Measurements from ENCODE around the gene BABAM1. TPM values are rescaled to one million over a fixed set of nuclear protein-coding genes. Genes with fewer than 3 reads are reported as not detected.
A peak's percentile ranks its signal among the peaks of the same experiment; 100 is the strongest.

Gene BABAM1
- total RNA-seq, 1 donor from 2014 or later = 64.7 TPM

DNA sequence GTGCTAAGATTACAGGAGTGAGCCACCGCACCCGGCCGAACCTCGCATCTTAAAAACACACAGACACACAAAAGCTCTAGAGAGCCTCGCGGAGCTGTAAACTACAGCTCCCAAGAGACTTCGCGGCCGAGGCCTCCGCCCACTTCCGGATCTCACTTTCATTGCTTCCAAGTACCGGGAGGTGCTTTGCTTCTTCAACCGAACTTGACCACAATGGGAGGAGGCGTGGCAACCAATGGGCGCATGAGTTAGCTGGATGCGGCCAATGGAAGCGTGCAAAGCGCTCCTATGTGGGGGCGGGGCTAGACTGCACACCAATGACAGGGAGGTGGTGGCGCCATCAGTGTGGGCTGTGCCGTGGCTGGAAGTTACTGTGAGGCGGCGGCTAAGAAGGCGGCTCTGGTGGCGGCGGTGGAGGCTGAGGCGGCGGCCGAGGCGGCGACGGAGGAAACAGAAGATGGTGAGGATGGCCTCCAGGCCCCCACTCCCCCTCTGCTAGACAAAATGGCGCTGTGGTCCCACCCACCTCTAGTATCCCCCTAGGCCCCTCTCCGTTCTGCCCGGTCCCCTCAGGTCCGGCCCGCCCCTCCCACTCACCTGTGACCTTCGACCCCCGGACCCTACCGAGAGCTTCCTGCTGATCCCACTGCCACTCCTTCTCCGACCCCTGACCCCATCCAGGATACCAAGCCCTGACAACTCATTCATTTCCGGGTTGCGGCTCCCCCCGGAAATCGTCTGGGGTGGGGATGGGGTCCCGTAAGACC is 42.1 kb downstream of the BABAM1 start, which contains the start of gene DDA1:
Gene DDA1, plus strand, starts transcription at position 366 of the 767 bp plus-strand sequence. Its CDS starts 92 bp downstream, at position 458.
- Histone ChIP-seq H3K36me3 (ENCODE audit: control insufficient read depth in 3 of 3, insufficient read depth in 3 of 3, low read length in 3 of 3) (peaks cover 4 to 12% (median 5%) of the 10 kb centered on the region in 3 donors), H3K4me1 (ENCODE audit: control insufficient read depth in 3 of 3, insufficient read depth in 3 of 3, low read length in 3 of 3) (peaks cover 31 to 57% (median 40%) of the 10 kb centered on the region in 3 donors), H3K9me3 (ENCODE audit: control insufficient read depth in 3 of 3, low read length in 3 of 3) (no peaks in the 10 kb centered on the region), H3K27me3 (ENCODE audit: control insufficient read depth in 3 of 3, insufficient read depth in 3 of 3, low read length in 3 of 3) (no peaks in the 10 kb centered on the region), H3K9ac (ENCODE audit: low read depth in 1 of 3, low read length in 3 of 3) (peak within 1 kb of the TSS; percentile 84 to 93 (median 90)), H3K4me3 (ENCODE audit: low read length in 3 of 3) (peak within 1 kb of the TSS; percentile 86 to 89 (median 88)), H3K27ac (ENCODE audit: low read depth, low read length) (peak within 1 kb of the TSS; percentile 79)

DNA sequence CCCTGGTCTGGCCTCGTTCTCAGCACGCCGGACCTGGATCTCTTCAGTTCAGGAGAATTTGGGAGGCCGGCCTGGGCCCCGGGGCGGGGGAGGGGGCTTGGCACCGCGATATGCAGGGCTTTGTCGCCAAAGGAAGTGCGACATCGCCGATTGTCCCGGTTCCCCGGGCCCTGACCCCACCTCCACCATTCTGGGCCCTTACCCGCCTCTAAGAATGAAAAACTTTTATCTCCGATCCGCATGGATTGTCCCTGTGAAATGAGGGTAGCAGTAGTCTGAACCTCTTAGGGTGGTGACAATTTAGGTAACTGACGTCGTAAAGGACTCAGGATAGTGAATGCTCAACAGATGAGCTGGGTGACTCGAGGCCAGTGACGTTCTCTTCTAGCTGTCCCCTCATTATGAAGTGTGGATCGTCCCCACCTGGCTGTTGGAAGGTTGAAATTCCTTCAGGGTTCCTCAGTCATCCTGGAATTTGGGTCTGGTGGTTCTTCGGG is 42.8 kb downstream of the BABAM1 start:
- H3K27ac ChIP-seq (ENCODE audit: low read depth, low read length) = peak overlapping the region; percentile 79
- H3K4me1 ChIP-seq (ENCODE audit: control insufficient read depth in 3 of 3, insufficient read depth in 3 of 3, low read length in 3 of 3) = peaks cover 27 to 52% (median 33%) of the 10 kb centered on the region in 3 donors

DNA sequence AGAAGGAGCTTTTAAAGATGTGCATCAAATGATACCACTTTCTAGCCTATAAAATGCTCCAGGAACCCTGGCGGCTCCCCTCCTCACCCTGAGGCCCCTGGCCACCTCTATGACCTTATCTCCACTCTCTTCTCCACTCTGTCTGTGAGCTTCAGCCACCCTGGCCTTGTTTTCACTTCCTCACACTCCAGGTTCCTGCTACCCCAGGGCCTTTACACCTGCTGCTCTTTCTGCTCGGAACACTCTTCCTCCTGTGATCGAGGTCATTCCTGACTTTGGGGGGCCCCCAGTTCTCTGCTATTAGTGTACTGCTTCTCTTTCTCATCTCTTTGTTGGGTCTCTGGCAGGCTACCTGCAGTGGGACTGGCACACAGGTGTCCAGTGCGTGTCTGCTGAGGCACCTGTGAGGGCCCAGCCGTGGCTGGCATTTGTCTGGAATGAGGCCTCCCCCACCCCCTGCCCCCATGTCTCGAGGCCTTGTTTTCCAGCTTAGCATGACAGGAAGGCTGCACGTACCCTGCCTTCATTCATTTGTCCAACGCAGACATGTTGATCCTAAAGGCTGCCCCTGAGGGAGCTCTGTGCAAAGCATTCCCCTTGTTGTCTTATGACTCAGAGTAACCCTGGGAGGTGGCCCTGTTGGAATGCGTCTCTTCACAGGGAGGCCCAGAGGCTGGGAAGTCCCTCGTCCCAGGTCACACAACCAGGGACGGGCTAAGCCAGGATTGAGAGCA is 44.4 kb downstream of the BABAM1 start:
- H3K4me1 ChIP-seq (ENCODE audit: control insufficient read depth in 3 of 3, insufficient read depth in 3 of 3, low read length in 3 of 3) = peaks cover 14 to 37% (median 20%) of the 10 kb centered on the region in 3 donors
- no peak overlapping the region for H3K9ac ChIP-seq (ENCODE audit: low read depth in 1 of 3, low read length in 3 of 3)
- H3K36me3 ChIP-seq (ENCODE audit: control insufficient read depth in 3 of 3, insufficient read depth in 3 of 3, low read length in 3 of 3) = peaks cover 13 to 25% (median 17%) of the 10 kb centered on the region in 3 donors
- no peak overlapping the region for H3K4me3 ChIP-seq (ENCODE audit: low read length in 3 of 3)
- no peak overlapping the region for H3K27ac ChIP-seq (ENCODE audit: low read depth, low read length)
- H3K27me3 ChIP-seq (ENCODE audit: control insufficient read depth in 3 of 3, insufficient read depth in 3 of 3, low read length in 3 of 3) = no peaks in the 10 kb centered on the region
- H3K9me3 ChIP-seq (ENCODE audit: control insufficient read depth in 3 of 3, low read length in 3 of 3) = no peaks in the 10 kb centered on the region

More for the DNA sequence above, 42.8 kb downstream of the BABAM1 start:
- H3K4me3 ChIP-seq (ENCODE audit: low read length in 3 of 3) = peak overlapping the region; percentile 86 to 89 (median 88)
- H3K27me3 ChIP-seq (ENCODE audit: control insufficient read depth in 3 of 3, insufficient read depth in 3 of 3, low read length in 3 of 3) = no peaks in the 10 kb centered on the region
- peak overlapping the region; percentile 84 to 93 (median 90) for H3K9ac ChIP-seq (ENCODE audit: low read depth in 1 of 3, low read length in 3 of 3)
- no peaks in the 10 kb centered on the region for H3K9me3 ChIP-seq (ENCODE audit: control insufficient read depth in 3 of 3, low read length in 3 of 3)
- peaks cover 9 to 17% (median 10%) of the 10 kb centered on the region in 3 donors for H3K36me3 ChIP-seq (ENCODE audit: control insufficient read depth in 3 of 3, insufficient read depth in 3 of 3, low read length in 3 of 3)

GRCh38 chr19:17312189-17313113 is 45.2 kb downstream of the BABAM1 start:
- no peaks in the 10 kb centered on the region for H3K9me3 ChIP-seq (ENCODE audit: control insufficient read depth in 3 of 3, low read length in 3 of 3)
- peaks cover 13 to 31% (median 19%) of the 10 kb centered on the region in 3 donors for H3K4me1 ChIP-seq (ENCODE audit: control insufficient read depth in 3 of 3, insufficient read depth in 3 of 3, low read length in 3 of 3)
- H3K27me3 ChIP-seq (ENCODE audit: control insufficient read depth in 3 of 3, insufficient read depth in 3 of 3, low read length in 3 of 3) = no peaks in the 10 kb centered on the region
- no peak overlapping the region for H3K4me3 ChIP-seq (ENCODE audit: low read length in 3 of 3)
- H3K9ac ChIP-seq (ENCODE audit: low read depth in 1 of 3, low read length in 3 of 3) = peak overlapping the region in 1 of 3 donors; percentile 25
- peaks cover 13 to 25% (median 17%) of the 10 kb centered on the region in 3 donors for H3K36me3 ChIP-seq (ENCODE audit: control insufficient read depth in 3 of 3, insufficient read depth in 3 of 3, low read length in 3 of 3)
- H3K27ac ChIP-seq (ENCODE audit: low read depth, low read length) = no peak overlapping the region

DNA sequence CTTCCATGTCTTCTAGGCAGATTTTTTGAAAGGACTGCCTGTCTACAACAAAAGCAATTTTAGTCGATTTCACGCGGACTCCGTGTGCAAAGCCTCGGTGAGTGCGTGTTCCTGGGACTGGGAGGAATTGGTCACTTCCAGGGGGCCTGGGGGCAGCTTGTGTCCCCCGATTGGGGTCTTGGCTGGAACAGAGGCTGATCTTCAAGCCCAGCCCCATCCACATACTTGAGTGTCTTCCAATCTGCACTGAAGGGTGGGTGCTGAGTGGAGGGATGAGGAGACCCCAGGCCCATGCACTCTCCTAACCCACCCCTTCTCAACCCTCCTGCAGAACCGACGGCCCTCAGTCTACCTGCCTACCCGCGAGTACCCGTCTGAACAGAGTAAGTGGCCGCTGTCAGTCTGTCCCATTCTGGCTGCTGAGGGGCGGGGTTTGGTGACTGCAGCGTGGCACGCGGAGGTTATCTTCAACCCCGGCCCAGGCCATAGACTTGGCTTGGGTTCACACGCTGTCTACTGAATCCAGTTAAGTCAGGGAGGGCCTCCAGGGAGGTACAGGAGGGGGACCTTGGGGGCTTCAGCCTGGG is 46.9 kb downstream of the BABAM1 start:
- Histone ChIP-seq H3K4me1 (ENCODE audit: control insufficient read depth in 3 of 3, insufficient read depth in 3 of 3, low read length in 3 of 3) (peaks cover 13 to 25% (median 14%) of the 10 kb centered on the region in 3 donors), H3K9ac (ENCODE audit: low read depth in 1 of 3, low read length in 3 of 3) (no peak overlapping the region), H3K36me3 (ENCODE audit: control insufficient read depth in 3 of 3, insufficient read depth in 3 of 3, low read length in 3 of 3) (peaks cover 14 to 30% (median 20%) of the 10 kb centered on the region in 3 donors), H3K4me3 (ENCODE audit: low read length in 3 of 3) (no peak overlapping the region), H3K27ac (ENCODE audit: low read depth, low read length) (no peak overlapping the region), H3K27me3 (ENCODE audit: control insufficient read depth in 3 of 3, insufficient read depth in 3 of 3, low read length in 3 of 3) (no peaks in the 10 kb centered on the region), H3K9me3 (ENCODE audit: control insufficient read depth in 3 of 3, low read length in 3 of 3) (no peaks in the 10 kb centered on the region)

- Histone ChIP-seq H3K27me3 (ENCODE audit: control insufficient read depth in 3 of 3, insufficient read depth in 3 of 3, low read length in 3 of 3) (no peaks in the 10 kb centered on the region), H3K9ac (ENCODE audit: low read depth in 1 of 3, low read length in 3 of 3) (no peak overlapping the region), H3K4me1 (ENCODE audit: control insufficient read depth in 3 of 3, insufficient read depth in 3 of 3, low read length in 3 of 3) (peaks cover 0 to 4% (median 3%) of the 10 kb centered on the region in 3 donors), H3K36me3 (ENCODE audit: control insufficient read depth in 3 of 3, insufficient read depth in 3 of 3, low read length in 3 of 3) (peaks cover 31 to 34% (median 33%) of the 10 kb centered on the region in 3 donors), H3K27ac (ENCODE audit: low read depth, low read length) (no peak overlapping the region), H3K9me3 (ENCODE audit: control insufficient read depth in 3 of 3, low read length in 3 of 3) (no peaks in the 10 kb centered on the region), H3K4me3 (ENCODE audit: low read length in 3 of 3) (no peak overlapping the region)
Observed at GRCh38 chr19:17318966-17319365, 51.7 kb downstream of the BABAM1 start.

DNA sequence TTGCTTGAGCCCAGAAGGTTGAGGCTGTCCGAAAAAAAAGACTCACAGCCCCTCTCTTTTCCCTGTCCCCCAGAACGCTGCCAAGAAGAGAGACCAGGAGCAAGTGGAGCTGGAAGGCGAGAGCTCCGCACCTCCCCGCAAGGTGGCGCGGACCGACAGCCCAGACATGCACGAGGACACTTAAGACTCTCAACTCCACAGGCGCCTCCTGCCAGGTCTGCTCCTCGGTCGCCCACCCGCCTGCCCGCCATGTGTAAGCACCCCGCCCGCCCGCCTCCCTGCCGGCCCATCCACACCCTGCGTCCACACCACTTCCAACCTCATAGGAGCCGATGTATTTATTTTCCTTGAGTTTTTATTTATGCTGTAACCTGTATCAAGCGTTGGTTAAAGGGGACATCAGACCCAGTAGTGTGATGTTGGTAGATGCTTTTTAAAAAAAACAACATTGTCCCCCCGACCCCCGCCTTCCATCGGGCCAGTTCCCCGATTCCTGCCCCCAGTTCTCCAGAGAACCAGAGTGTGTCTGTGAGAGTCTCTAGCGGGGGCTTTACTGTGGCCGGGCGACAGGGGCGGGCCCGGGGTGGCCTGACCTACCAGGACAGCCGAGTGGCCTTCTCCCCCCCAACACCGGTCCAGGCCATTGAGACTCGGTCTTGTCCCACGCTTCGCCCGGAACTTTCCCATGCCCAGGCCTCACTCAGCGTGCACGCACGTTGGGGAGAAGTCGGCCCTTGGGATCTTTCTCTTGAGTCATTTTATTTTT is 52.4 kb downstream of the BABAM1 start:
- Histone ChIP-seq H3K9ac (ENCODE audit: low read depth in 1 of 3, low read length in 3 of 3) (no peak overlapping the region), H3K36me3 (ENCODE audit: control insufficient read depth in 3 of 3, insufficient read depth in 3 of 3, low read length in 3 of 3) (peaks cover 25 to 28% (median 27%) of the 10 kb centered on the region in 3 donors), H3K27me3 (ENCODE audit: control insufficient read depth in 3 of 3, insufficient read depth in 3 of 3, low read length in 3 of 3) (no peaks in the 10 kb centered on the region), H3K9me3 (ENCODE audit: control insufficient read depth in 3 of 3, low read length in 3 of 3) (no peaks in the 10 kb centered on the region), H3K4me1 (ENCODE audit: control insufficient read depth in 3 of 3, insufficient read depth in 3 of 3, low read length in 3 of 3) (peaks cover 0 to 4% (median 3%) of the 10 kb centered on the region in 3 donors), H3K27ac (ENCODE audit: low read depth, low read length) (no peak overlapping the region), H3K4me3 (ENCODE audit: low read length in 3 of 3) (no peak overlapping the region)

DNA sequence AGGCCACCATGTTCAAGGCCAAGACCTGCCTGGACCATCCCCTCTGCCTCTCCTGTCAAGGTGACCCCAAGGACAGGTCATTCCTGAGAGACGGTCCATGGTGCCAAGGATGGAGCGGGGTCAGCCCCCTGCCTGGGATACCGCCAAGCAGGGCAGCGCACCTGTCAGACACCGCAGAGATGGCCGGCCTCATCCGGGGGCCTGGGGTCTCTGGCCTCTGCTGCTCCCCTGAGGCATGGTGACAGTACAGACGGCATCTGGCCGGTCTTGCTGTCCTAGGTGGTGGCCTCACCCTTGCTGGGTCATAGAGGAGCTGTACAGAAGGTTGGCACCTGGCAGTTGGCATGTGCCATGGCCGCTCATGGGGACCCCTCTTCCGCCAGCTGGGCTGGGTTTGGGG is 53.2 kb downstream of the BABAM1 start:
- Histone ChIP-seq H3K9ac (ENCODE audit: low read depth in 1 of 3, low read length in 3 of 3) (no peak overlapping the region), H3K9me3 (ENCODE audit: control insufficient read depth in 3 of 3, low read length in 3 of 3) (no peaks in the 10 kb centered on the region), H3K4me3 (ENCODE audit: low read length in 3 of 3) (no peak overlapping the region), H3K36me3 (ENCODE audit: control insufficient read depth in 3 of 3, insufficient read depth in 3 of 3, low read length in 3 of 3) (peaks cover 21 to 28% (median 25%) of the 10 kb centered on the region in 3 donors), H3K4me1 (ENCODE audit: control insufficient read depth in 3 of 3, insufficient read depth in 3 of 3, low read length in 3 of 3) (peaks cover 0 to 4% (median 3%) of the 10 kb centered on the region in 3 donors), H3K27me3 (ENCODE audit: control insufficient read depth in 3 of 3, insufficient read depth in 3 of 3, low read length in 3 of 3) (no peaks in the 10 kb centered on the region), H3K27ac (ENCODE audit: low read depth, low read length) (no peak overlapping the region)
